Uterus (tissue), 2 donors: Measurements from ENCODE around the gene MYCT1.

Source experiments
- CTCF ChIP-seq, 4 experiments: fragments of 200-600 bp in 2 of 4; fragments of 450-650 bp in 2 of 4; sonication (generic) in 2 of 4; IDR thresholded peaks; one replicate each; pipeline ENCODE4 v1.5.1; 2016 to 2019; ENCODE audit warnings: antibody characterized with exemption in 4 of 4, mild to moderate bottlenecking in 2 of 4, moderate library complexity in 1 of 4
- POLR2A ChIP-seq, 2 donors: fragments of 450-650 bp; IDR thresholded peaks; one replicate each; pipeline ENCODE4 v1.6.1; 2016; ENCODE audit warnings: antibody characterized with exemption in 2 of 2, mild to moderate bottlenecking in 1 of 2, moderate library complexity in 1 of 2

GRCh38 chr6:152661776-152662175 is 35.9 kb upstream of the MYCT1 start:
- TF ChIP-seq CTCF (IDR thresholded peaks at IDR 0.05) (no peak), POLR2A (IDR thresholded peaks at IDR 0.05) (no peak)
